Fibroblast of lung (primary cell): ENCODE data around the gene TNRC6A.

Experiments
- EZH2 ChIP-seq: IDR thresholded peaks from 2 replicates; pipeline ENCODE4 v1.5.1; 2012; ENCODE audit warnings: low read length, control low read depth, mild to moderate bottlenecking; ENCODE audit errors: missing control alignments
- TF ChIP-seq, protein P1 (sequence below), 2 donors: IDR thresholded peaks in 1 of 2; conservative IDR thresholded peaks in 1 of 2; 1 replicate in 1 of 2; 2 replicates in 1 of 2; pipeline ENCODE4 v1.5.1; 2011 to 2012; ENCODE audit warnings: low read length in 2 of 2, control low read depth in 1 of 2, inconsistent platforms in 1 of 2, low read depth in 1 of 2, mild to moderate bottlenecking in 1 of 2

DNA sequence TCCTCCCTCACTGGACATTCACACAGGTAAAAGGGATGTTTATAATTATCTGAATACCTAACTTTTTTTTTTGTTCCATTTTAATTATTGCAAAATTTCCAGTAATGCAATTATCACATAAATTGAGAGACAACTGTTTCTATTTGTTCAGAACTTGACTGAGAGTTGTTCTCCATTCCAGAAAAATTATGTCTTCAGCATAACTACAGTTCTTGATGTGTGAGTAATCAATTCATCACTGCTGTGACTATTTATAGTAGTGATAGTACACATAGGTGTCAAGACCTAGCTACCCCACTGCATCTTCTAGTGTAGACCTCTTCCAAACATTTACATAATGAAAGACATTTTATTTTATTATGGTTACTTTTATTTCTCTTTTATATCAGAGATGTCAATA is 5.8 kb upstream of the TNRC6A start:
- TF ChIP-seq, protein P1, sequence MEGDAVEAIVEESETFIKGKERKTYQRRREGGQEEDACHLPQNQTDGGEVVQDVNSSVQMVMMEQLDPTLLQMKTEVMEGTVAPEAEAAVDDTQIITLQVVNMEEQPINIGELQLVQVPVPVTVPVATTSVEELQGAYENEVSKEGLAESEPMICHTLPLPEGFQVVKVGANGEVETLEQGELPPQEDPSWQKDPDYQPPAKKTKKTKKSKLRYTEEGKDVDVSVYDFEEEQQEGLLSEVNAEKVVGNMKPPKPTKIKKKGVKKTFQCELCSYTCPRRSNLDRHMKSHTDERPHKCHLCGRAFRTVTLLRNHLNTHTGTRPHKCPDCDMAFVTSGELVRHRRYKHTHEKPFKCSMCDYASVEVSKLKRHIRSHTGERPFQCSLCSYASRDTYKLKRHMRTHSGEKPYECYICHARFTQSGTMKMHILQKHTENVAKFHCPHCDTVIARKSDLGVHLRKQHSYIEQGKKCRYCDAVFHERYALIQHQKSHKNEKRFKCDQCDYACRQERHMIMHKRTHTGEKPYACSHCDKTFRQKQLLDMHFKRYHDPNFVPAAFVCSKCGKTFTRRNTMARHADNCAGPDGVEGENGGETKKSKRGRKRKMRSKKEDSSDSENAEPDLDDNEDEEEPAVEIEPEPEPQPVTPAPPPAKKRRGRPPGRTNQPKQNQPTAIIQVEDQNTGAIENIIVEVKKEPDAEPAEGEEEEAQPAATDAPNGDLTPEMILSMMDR (conservative IDR thresholded peaks at IDR 0.05 in 1 of 2, IDR thresholded peaks at IDR 0.05 in 1 of 2; ENCODE audit: low read depth in 1 of 2, low read length in 2 of 2), result no peak
- TF ChIP-seq EZH2, result no peak
